ENCODE data around the gene ARFGEF2.

- TF ChIP-seq CTCF (IDR thresholded peaks at IDR 0.05) (no peak), EP300 (IDR thresholded peaks at IDR 0.05) (no peak), POLR2A (IDR thresholded peaks at IDR 0.05) (no peak)
Measured at GRCh38 chr20:48944663-48945297, 23.3 kb downstream of the ARFGEF2 start.

Measured in ovary (tissue), 3 donors.